Measurements from ENCODE around the gene PTPN12. TPM values are rescaled to one million over a fixed set of nuclear protein-coding genes. Genes with fewer than 3 reads are reported as not detected.
"Not testable (repeated sequence)": the region's sequence is repeated elsewhere in the genome, so short reads cannot be mapped to it uniquely, and the experiment has no call there.

PTPN12 gene
- total and polyA plus RNA-seq, 10 donors: 32.1 to 183 (median 130) TPM

GRCh38 chr7:77538281-77539212 lies 1.5 kb downstream of the PTPN12 start:
- 4 to 6% (median 5%) methylated on average over 23 to 30 of the region's 30 CpGs for WGBS, 5 donors
- Histone ChIP-seq H3K4me1 (peaks cover 12 to 74% (median 60%) of the 10 kb centered on the region in 6 donors), H3K36me3 (no peaks in the 10 kb centered on the region), H3K27ac (peak overlapping the region; percentile 81 to 99 (median 96)), H3K27me3 (replicated peaks in 1 of 7) (no peaks in the 10 kb centered on the region), H3K4me3 (peak overlapping the region; percentile 66 to 97 (median 88)), H3K9me3 (no peaks in the 10 kb centered on the region)
- intact Hi-C loops (cut with DNase I; ENCODE audit: low total_unique reads): no loop called here
- DNase-seq: peak; percentile 83
- TF ChIP-seq POLR2AphosphoS5 (IDR thresholded peaks at IDR 0.05): peak; percentile 64 to 67 (median 65)
- no peak for TF ChIP-seq POLR2A (IDR thresholded peaks at IDR 0.05)

- no peaks in the 10 kb centered on the region for H3K36me3 ChIP-seq
- TF ChIP-seq POLR2A (IDR thresholded peaks at IDR 0.05) (no peak), CTCF (IDR thresholded peaks at IDR 0.05 in 8 of 11, conservative IDR thresholded peaks at IDR 0.05 in 3 of 11) (peak in 1 of 11 experiments; percentile 7), POLR2AphosphoS5 (IDR thresholded peaks at IDR 0.05) (no peak)
- H3K27ac ChIP-seq: peak overlapping the region in 6 of 8 donors; percentile 40 to 99 (median 96)
- WGBS, 5 donors: 66 to 76% (median 72%) methylated on average over 4 of the region's 4 CpGs
- DNase-seq: no peak
- intact Hi-C loops (cut with DNase I; ENCODE audit: low total_unique reads): no loop called here
- H3K27me3 ChIP-seq (replicated peaks in 1 of 7): no peaks in the 10 kb centered on the region
- H3K4me1 ChIP-seq: peaks cover 12 to 87% (median 69%) of the 10 kb centered on the region in 6 donors
- no peaks in the 10 kb centered on the region for H3K9me3 ChIP-seq
- peak overlapping the region in 5 of 8 donors; percentile 0 to 97 (median 89) for H3K4me3 ChIP-seq
Measured at GRCh38 chr7:77540402-77540822, 3.3 kb downstream of the PTPN12 start.

GRCh38 chr7:77540993-77541392 lies 3.9 kb downstream of the PTPN12 start:
- DNase-seq; intact Hi-C loops (cut with DNase I; ENCODE audit: low total_unique reads); H3K36me3 ChIP-seq; H3K9me3 ChIP-seq; H3K27me3 ChIP-seq (replicated peaks in 1 of 7): not testable (repeated sequence)
- Histone ChIP-seq H3K27ac (peak overlapping the region in 4 of 8 donors; percentile 40 to 99 (median 96)), H3K4me3 (peak overlapping the region in 3 of 8 donors; percentile 81 to 97 (median 96)), H3K4me1 (peaks cover 12 to 87% (median 67%) of the 10 kb centered on the region in 6 donors)
- WGBS, 5 donors: 93 to 96% (median 95%) methylated on average over 7 of the region's 7 CpGs

GRCh38 chr7:77542409-77542808 lies 5.3 kb downstream of the PTPN12 start:
- H3K36me3 ChIP-seq: no peaks in the 10 kb centered on the region
- intact Hi-C loops (cut with DNase I; ENCODE audit: low total_unique reads): no loop called here
- peaks cover 12 to 96% (median 74%) of the 10 kb centered on the region in 6 donors for H3K4me1 ChIP-seq
- peak overlapping the region in 1 of 8 donors; percentile 2 for H3K4me3 ChIP-seq
- TF ChIP-seq POLR2AphosphoS5 (IDR thresholded peaks at IDR 0.05): no peak
- 79 to 89% (median 87%) methylated on average over 1 of the region's 1 CpG for WGBS, 5 donors
- peak overlapping the region in 3 of 8 donors; percentile 34 to 99 (median 98) for H3K27ac ChIP-seq
- H3K27me3 ChIP-seq (replicated peaks in 1 of 7): no peaks in the 10 kb centered on the region
- DNase-seq: no peak
- H3K9me3 ChIP-seq: no peaks in the 10 kb centered on the region

GRCh38 chr7:77542895-77543294 lies 5.8 kb downstream of the PTPN12 start:
- H3K27me3 ChIP-seq (replicated peaks in 1 of 7): no peaks in the 10 kb centered on the region
- H3K9me3 ChIP-seq: no peaks in the 10 kb centered on the region
- H3K36me3 ChIP-seq: no peaks in the 10 kb centered on the region
- no peak for DNase-seq
- intact Hi-C loops (cut with DNase I; ENCODE audit: low total_unique reads): no loop called here
- H3K4me1 ChIP-seq: peaks cover 12 to 100% (median 77%) of the 10 kb centered on the region in 6 donors
- no peak overlapping the region for H3K4me3 ChIP-seq
- TF ChIP-seq POLR2A (IDR thresholded peaks at IDR 0.05): no peak
- no peak for TF ChIP-seq CTCF (IDR thresholded peaks at IDR 0.05 in 8 of 11, conservative IDR thresholded peaks at IDR 0.05 in 3 of 11)
- no peak for TF ChIP-seq POLR2AphosphoS5 (IDR thresholded peaks at IDR 0.05)
- peak overlapping the region in 2 of 8 donors; percentile 98 to 99 for H3K27ac ChIP-seq
- WGBS, 5 donors: 55 to 84% (median 75%) methylated on average over 2 of the region's 2 CpGs
